Testis (tissue), 5 donors: Measurements from ENCODE around the gene ZBTB43. TPM values are rescaled to one million over a fixed set of nuclear protein-coding genes. Genes with fewer than 3 reads are reported as not detected.

Source experiments
- DNase-seq: peaks from one replicate; pipeline ENCODE4 v3.0.0-alpha.2; 2019
- H3K27ac ChIP-seq, 2 donors: fragments of 200-600 bp; sonication (generic); one replicate each; pipeline ENCODE4 v1.5.1; 2019
- H3K27me3 ChIP-seq: fragments of 200-600 bp; sonication (generic); one replicate; pipeline ENCODE4 v1.5.1; 2019
- H3K36me3 ChIP-seq: fragments of 200-600 bp; sonication (generic); one replicate; pipeline ENCODE4 v1.5.1; 2017; ENCODE audit warnings: low read depth; ENCODE audit errors: missing control alignments
- H3K4me1 ChIP-seq: fragments of 200-600 bp; sonication (generic); one replicate; pipeline ENCODE4 v1.5.1; 2019
- H3K4me3 ChIP-seq, 2 donors: fragments of 200-600 bp; sonication (generic); one replicate each; pipeline ENCODE4 v1.5.1; 2017 to 2019
- H3K9me3 ChIP-seq: fragments of 200-600 bp; sonication (generic); one replicate; pipeline ENCODE4 v1.5.1; 2017
- POLR2A ChIP-seq: fragments of 450-650 bp; IDR thresholded peaks from one replicate; pipeline ENCODE4 v1.6.1; 2017; ENCODE audit warnings: antibody characterized with exemption, mild to moderate bottlenecking, moderate library complexity
- WGBS, 2 donors: methylation state at CpG; one replicate each; pipeline ENCODE4 v1.1.5; 2018; 5-methylcytosine and 5-hydroxymethylcytosine counted together
- intact Hi-C: fragments of 100-400 bp; cut with DNase I; formaldehyde crosslinking; loops from one replicate; pipeline ENCODE4 v1.15.1; 2023; ENCODE audit warnings: low total_unique reads
- long read RNA-seq, 2 donors: transcript quantifications; one replicate each; lab custom pipeline, GENCODE V29; 2026
- polyA plus RNA-seq: library from polyadenylated mRNA; stranded (reverse); fragments of 350-450 nt; fragmentation: Illumina TruSeq; extraction: RNeasy Lipid Tissue Mini Kit (QIAGEN cat#74804); gene quantifications from one replicate; pipeline ENCODE4 v1.2.3, GENCODE V29; 2014; ENCODE audit warnings: low read depth, low replicate concordance; ENCODE audit not compliant: insufficient read depth
- total RNA-seq, 2 donors: library from RNA; depleted of rRNA; stranded (reverse); fragments of >200 nt; gene quantifications; one replicate each; pipeline ENCODE4 v1.2.3, GENCODE V29; 2016
- TF ChIP-seq, protein P1 (sequence below), 3 experiments: fragments of 450-650 bp in 2 of 3; fragments of 200-600 bp in 1 of 3; sonication (generic) in 1 of 3; IDR thresholded peaks; one replicate each; pipeline ENCODE4 v1.5.1; 2016 to 2019; ENCODE audit warnings: antibody characterized with exemption in 3 of 3, mild to moderate bottlenecking in 2 of 3, moderate library complexity in 1 of 3

ZBTB43 gene, protein sequence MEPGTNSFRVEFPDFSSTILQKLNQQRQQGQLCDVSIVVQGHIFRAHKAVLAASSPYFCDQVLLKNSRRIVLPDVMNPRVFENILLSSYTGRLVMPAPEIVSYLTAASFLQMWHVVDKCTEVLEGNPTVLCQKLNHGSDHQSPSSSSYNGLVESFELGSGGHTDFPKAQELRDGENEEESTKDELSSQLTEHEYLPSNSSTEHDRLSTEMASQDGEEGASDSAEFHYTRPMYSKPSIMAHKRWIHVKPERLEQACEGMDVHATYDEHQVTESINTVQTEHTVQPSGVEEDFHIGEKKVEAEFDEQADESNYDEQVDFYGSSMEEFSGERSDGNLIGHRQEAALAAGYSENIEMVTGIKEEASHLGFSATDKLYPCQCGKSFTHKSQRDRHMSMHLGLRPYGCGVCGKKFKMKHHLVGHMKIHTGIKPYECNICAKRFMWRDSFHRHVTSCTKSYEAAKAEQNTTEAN
- total RNA-seq (10 to 100 TPM; 40.3 to 40.6 TPM), polyA plus RNA-seq (32.7 TPM)
- long read RNA-seq, donor 1, full-length matches to known transcripts: 32 of 32 reads
- long read RNA-seq, donor 1, partial matches to known transcripts: 0 of 32 reads
- long read RNA-seq, donor 1, other reads (novel, unspliced or antisense): 0 of 32 reads
- long read RNA-seq, donor 2, full-length matches to known transcripts: 23 of 23 reads
- long read RNA-seq, donor 2, partial matches to known transcripts: 0 of 23 reads
- long read RNA-seq, donor 2, other reads (novel, unspliced or antisense): 0 of 23 reads

DNA sequence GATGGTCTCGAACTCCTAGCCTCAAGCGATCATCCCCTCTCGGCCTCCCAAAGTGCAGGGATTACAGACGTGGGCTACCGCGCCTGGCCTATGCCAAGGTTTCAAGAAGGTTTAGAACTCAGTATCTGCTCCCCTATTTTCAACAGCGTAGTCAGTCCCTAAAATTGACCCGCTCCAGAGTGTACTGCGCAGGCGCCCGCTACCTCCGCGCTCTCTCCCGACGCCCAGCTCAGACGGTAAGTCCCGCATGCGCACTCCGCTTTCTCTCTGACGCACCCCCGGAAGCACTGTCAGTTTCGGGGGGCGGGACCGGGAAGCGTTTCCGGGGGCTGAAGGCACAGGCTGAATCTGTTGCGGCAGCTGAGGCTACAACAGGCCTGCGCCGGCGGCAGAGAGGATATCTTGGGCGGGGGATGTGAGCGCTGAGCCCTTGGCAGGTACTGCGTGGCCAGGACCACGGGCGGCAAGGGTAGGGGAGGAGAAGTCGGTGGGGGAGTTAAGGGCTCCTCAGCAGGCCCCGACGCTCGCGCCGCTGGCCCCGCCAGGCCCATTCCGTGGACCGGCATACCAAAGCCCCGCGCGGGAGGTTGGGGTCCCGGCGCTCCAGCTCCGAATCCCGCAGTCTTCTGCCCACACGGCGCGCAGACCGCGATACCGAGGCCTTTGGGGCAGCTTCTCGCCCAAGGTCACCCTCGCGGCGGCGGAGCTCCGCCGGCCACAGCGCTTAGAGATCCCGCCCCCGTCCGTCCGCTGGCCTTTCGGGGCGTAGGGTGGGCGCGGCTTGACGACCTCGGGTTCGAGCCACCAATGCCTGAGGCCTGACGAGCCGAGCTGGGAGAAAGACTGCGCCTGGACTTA, at the start of gene ZBTB43:
Gene ZBTB43 (plus strand): TSS at position 345 of the 858 bp plus-strand sequence. CDS start 27,470 bp downstream, outside the sequence.
- intact Hi-C loops: no loop called here
- WGBS, 2 donors: 2% methylated on average over 29 to 79 of the region's 79 CpGs
- H3K4me1 ChIP-seq: peaks cover 12% of the 10 kb centered on the region

DNA sequence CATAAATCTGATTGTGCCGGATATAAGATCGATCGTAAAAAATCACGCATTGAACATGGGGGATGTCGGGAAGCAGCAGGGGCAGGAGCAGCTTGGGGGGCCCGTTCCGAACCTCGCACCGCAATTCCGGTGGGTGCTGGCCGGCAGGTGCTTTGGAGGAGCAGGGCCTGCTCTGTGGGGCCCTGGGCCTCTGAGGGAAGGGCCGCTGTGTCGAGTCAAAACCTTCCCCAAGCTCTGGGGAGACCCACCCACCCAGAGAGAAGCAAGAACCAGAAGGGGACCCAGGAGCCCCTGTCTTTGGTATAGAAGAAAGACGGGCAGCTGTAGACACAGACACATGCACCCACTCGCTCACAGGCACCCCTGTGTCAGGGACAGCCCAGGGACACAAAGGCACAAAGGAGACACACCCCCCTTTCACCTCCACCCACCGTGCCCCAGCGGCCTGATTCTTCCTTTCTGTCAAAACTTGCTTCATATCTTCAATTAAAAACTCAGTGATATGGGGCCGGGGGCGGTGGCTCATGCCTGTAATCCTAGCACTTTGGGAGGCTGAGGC, 49.4 kb upstream of the ZBTB43 start:
- Histone ChIP-seq H3K9me3 (no peaks in the 10 kb centered on the region), H3K4me3 (no peak overlapping the region), H3K27ac (no peak overlapping the region), H3K27me3 (no peaks in the 10 kb centered on the region), H3K36me3 (no peaks in the 10 kb centered on the region), H3K4me1 (no peaks in the 10 kb centered on the region)
- DNase-seq: no peak
- TF ChIP-seq POLR2A: no peak
- TF ChIP-seq, protein P1, sequence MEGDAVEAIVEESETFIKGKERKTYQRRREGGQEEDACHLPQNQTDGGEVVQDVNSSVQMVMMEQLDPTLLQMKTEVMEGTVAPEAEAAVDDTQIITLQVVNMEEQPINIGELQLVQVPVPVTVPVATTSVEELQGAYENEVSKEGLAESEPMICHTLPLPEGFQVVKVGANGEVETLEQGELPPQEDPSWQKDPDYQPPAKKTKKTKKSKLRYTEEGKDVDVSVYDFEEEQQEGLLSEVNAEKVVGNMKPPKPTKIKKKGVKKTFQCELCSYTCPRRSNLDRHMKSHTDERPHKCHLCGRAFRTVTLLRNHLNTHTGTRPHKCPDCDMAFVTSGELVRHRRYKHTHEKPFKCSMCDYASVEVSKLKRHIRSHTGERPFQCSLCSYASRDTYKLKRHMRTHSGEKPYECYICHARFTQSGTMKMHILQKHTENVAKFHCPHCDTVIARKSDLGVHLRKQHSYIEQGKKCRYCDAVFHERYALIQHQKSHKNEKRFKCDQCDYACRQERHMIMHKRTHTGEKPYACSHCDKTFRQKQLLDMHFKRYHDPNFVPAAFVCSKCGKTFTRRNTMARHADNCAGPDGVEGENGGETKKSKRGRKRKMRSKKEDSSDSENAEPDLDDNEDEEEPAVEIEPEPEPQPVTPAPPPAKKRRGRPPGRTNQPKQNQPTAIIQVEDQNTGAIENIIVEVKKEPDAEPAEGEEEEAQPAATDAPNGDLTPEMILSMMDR (IDR thresholded peaks at IDR 0.05): no peak
- 59 to 62% methylated on average over 18 to 19 of the region's 19 CpGs for WGBS, 2 donors
- intact Hi-C loops: no loop called here

More for the DNA sequence above, at the start of gene ZBTB43:
- Histone ChIP-seq H3K27me3 (no peaks in the 10 kb centered on the region), H3K36me3 (no peaks in the 10 kb centered on the region), H3K27ac (peak within 1 kb of the TSS; percentile 70 to 83), H3K4me3 (peak within 1 kb of the TSS; percentile 77 to 93), H3K9me3 (no peaks in the 10 kb centered on the region)
- TF ChIP-seq, protein P1 (IDR thresholded peaks at IDR 0.05): no peak
- peak; percentile 70 for TF ChIP-seq POLR2A
- peak; percentile 96 for DNase-seq

DNA sequence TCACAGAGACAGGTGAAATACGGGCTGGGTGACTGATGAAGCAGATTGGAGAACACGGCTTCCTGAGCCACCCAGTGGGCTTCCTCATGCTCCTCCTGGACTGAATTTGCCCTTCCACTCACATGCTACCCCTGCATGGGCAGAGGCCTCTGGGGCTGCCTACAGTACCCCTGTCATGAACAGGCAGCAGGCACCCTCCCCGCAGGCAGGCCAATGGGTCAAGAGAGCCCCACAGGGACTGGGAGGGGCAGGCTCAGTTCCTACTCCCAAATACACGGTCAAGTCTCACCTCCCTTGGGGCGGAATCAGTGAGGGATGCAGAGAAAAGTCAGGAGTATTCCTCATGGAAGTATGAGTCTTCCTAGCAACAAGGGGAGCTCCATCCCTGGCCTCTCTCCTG, 48.6 kb upstream of the ZBTB43 start:
- DNase-seq: no peak
- WGBS, 2 donors: 83 to 90% methylated on average over 2 to 5 of the region's 5 CpGs
- intact Hi-C loops: no loop called here

DNA sequence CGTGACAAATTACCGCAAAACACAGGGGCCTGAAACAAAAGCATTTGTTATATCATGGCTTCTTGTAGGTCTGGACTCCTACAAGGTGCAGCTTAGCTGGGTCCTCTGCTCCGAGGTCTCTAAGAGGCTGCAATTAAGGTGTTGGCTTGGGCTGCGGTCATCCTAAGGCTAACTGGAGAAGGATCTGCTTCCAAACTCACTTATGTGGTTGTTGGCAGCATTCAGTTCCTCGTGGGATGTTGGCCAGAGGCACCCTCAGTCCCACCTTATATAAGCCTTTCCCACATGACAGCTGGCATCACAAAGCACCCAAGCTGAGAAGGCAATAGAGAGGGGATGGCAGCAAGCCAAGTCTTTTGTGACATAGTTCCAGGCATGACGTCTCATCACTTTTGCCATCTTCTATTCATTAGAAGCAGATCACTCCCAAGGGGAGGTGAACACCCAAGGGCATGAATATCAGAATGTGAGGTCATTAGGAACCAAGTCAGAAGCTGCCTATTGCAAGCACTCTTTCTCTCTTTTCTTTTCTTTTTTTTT, 47.9 kb upstream of the ZBTB43 start:
- H3K27me3 ChIP-seq: no peaks in the 10 kb centered on the region
- H3K9me3 ChIP-seq: no peaks in the 10 kb centered on the region
- H3K4me3 ChIP-seq: no peak overlapping the region
- no peaks in the 10 kb centered on the region for H3K36me3 ChIP-seq
- no peaks in the 10 kb centered on the region for H3K4me1 ChIP-seq
- DNase-seq: no peak
- WGBS, 2 donors: 75 to 80% methylated on average over 6 of the region's 6 CpGs
- intact Hi-C loops: no loop called here
- no peak overlapping the region for H3K27ac ChIP-seq
- TF ChIP-seq, protein P1 (IDR thresholded peaks at IDR 0.05): no peak
- no peak for TF ChIP-seq POLR2A

More for the DNA sequence above, 48.6 kb upstream of the ZBTB43 start:
- H3K4me1 ChIP-seq: no peaks in the 10 kb centered on the region
- no peaks in the 10 kb centered on the region for H3K36me3 ChIP-seq
- no peak overlapping the region for H3K27ac ChIP-seq
- no peak for TF ChIP-seq POLR2A
- TF ChIP-seq, protein P1 (IDR thresholded peaks at IDR 0.05): no peak
- H3K27me3 ChIP-seq: no peaks in the 10 kb centered on the region
- H3K9me3 ChIP-seq: no peaks in the 10 kb centered on the region
- H3K4me3 ChIP-seq: no peak overlapping the region
